Erythroblast (primary cell): ENCODE measurements around the gene DAZL.

Source experiments
- GATA1 ChIP-seq: IDR thresholded peaks from 2 replicates; pipeline ENCODE4 v1.6.1; 2011; ENCODE audit warnings: low read depth, mild to moderate bottlenecking, control low read depth, low read length, moderate library complexity
- POLR2A ChIP-seq: IDR thresholded peaks from 2 replicates; pipeline ENCODE4 v1.6.1; 2011; ENCODE audit warnings: mild to moderate bottlenecking, low read length

DNA sequence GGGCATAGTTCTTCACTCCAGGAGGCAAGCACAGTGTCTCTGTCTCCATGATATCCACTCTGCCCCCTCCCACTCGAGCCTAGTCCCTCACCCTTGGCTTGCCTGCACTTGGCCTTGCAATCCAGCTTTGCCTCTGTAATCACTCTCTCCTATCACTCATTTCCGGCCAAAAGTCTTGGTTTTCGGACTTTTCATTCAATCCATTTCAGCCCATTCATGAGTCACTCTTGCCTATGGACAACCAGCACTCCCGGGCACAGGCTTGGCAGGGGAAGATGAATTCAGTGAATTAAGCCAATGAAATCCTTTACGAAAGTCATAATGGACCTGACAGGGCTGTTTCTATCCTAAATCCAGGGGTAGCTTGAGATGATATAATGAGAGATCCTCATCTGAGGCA, 21.7 kb downstream of the DAZL start:
- TF ChIP-seq POLR2A (no peak), GATA1 (no peak)
